GM23248 (cell line): ENCODE measurements around the gene NUDCD3. TPM values are rescaled to one million over a fixed set of nuclear protein-coding genes. Genes with fewer than 3 reads are reported as not detected.
A peak's percentile ranks its signal among the peaks of the same experiment; 100 is the strongest.

Source experiments
- DNase-seq: peaks from one replicate; pipeline ENCODE4 v3.0.0-alpha.2; 2015
- H2AFZ ChIP-seq: fragments of 200-600 bp; sonication (generic); 2 replicates; pipeline ENCODE4 v1.6.1; 2016; ENCODE audit warnings: antibody characterized with exemption
- H3F3A ChIP-seq: fragments of 200-600 bp; sonication (generic); 2 replicates; pipeline ENCODE4 v1.6.1; 2016; ENCODE audit warnings: mild to moderate bottlenecking, antibody characterized with exemption, mixed run types; ENCODE audit not compliant: insufficient read depth
- H3K27ac ChIP-seq: fragments of 200-600 bp; sonication (generic); 2 replicates; pipeline ENCODE4 v1.5.1; 2016; ENCODE audit warnings: mild to moderate bottlenecking
- H3K27me3 ChIP-seq: fragments of 200-600 bp; sonication (generic); replicated peaks from 2 replicates; pipeline ENCODE4 v1.6.1; 2016; ENCODE audit warnings: mild to moderate bottlenecking; ENCODE audit not compliant: insufficient read depth
- H3K36me3 ChIP-seq: fragments of 200-600 bp; sonication (generic); 2 replicates; pipeline ENCODE4 v1.6.1; 2016; ENCODE audit warnings: low read depth, mild to moderate bottlenecking
- H3K4me1 ChIP-seq: fragments of 200-600 bp; sonication (generic); 2 replicates; pipeline ENCODE4 v1.6.1; 2016; ENCODE audit warnings: mild to moderate bottlenecking; ENCODE audit not compliant: insufficient read depth
- H3K4me2 ChIP-seq: fragments of 200-600 bp; sonication (generic); one replicate; pipeline ENCODE4 v1.6.1; 2016; ENCODE audit warnings: mild to moderate bottlenecking; ENCODE audit not compliant: unreplicated experiment
- H3K4me3 ChIP-seq: fragments of 200-600 bp; sonication (generic); 2 replicates; pipeline ENCODE4 v1.5.1; 2016; ENCODE audit warnings: mild to moderate bottlenecking
- H3K79me2 ChIP-seq: fragments of 200-600 bp; sonication (generic); 2 replicates; pipeline ENCODE4 v1.6.1; 2016; ENCODE audit warnings: mild to moderate bottlenecking; ENCODE audit not compliant: insufficient read depth
- H3K9ac ChIP-seq: fragments of 200-600 bp; sonication (generic); 2 replicates; pipeline ENCODE4 v1.6.1; 2016; ENCODE audit warnings: mild to moderate bottlenecking
- H3K9me2 ChIP-seq: fragments of 200-600 bp; sonication (generic); 2 replicates; pipeline ENCODE4 v1.6.1; 2016; ENCODE audit warnings: mixed run types, mild to moderate bottlenecking, moderate library complexity; ENCODE audit not compliant: insufficient read depth
- H3K9me3 ChIP-seq: fragments of 200-600 bp; sonication (generic); one replicate; pipeline ENCODE4 v1.6.1; 2017; ENCODE audit warnings: low read depth
- H4K20me1 ChIP-seq: fragments of 200-600 bp; sonication (generic); 2 replicates; pipeline ENCODE4 v1.6.0; 2016; ENCODE audit not compliant: insufficient read depth
- EZH2 ChIP-seq: fragments of 200-600 bp; sonication (generic); IDR thresholded peaks from 2 replicates; pipeline ENCODE4 v1.6.1; 2018; ENCODE audit warnings: antibody characterized with exemption, mild to moderate bottlenecking; ENCODE audit not compliant: insufficient read depth, poor library complexity, severe bottlenecking
- EZH2phosphoT487 ChIP-seq: fragments of 200-600 bp; sonication (generic); IDR thresholded peaks from 2 replicates; pipeline ENCODE4 v1.6.1; 2018; ENCODE audit warnings: antibody characterized with exemption, moderate library complexity, mild to moderate bottlenecking, low read depth; ENCODE audit not compliant: insufficient read depth
- WGBS, 2 experiments: methylation state at CpG; one replicate each; pipeline ENCODE4 v1.1.6; 2015 to 2017; ENCODE audit warnings: low lambda C conversion rate in 2 of 2, low coverage in 1 of 2; ENCODE audit errors: missing lambda C conversion rate in 2 of 2; 5-methylcytosine and 5-hydroxymethylcytosine counted together
- in situ Hi-C: fragments of 300-500 bp; cut with MboI; formaldehyde crosslinking; loops from 2 replicates; pipeline ENCODE4 v1.15.0; 2020
- polyA plus RNA-seq: library from polyadenylated mRNA; unstranded; fragments of >200 nt; fragmentation: Nextera tagmentation; extraction: Ambion mirVana; gene quantifications from 2 replicates; pipeline ENCODE4 v1.2.1, GENCODE V29; 2016
- total RNA-seq: library from RNA; depleted of rRNA; stranded (reverse); fragments of >200 nt; shearing (Covaris generic); gene quantifications from 2 replicates; pipeline ENCODE4 v1.2.3, GENCODE V29; 2014

NUDCD3 gene
- total and polyA plus RNA-seq, 2 experiments from 2014 or later = 56.7 to 79.1 TPM

GRCh38 chr7:44488955-44489354 lies 1.5 kb downstream of the NUDCD3 start:
- in situ Hi-C loops = no loop called here
- peaks cover 64% of the 10 kb centered on the region for H3K79me2 ChIP-seq
- peak overlapping the region; percentile 96 for H3K4me3 ChIP-seq

GRCh38 chr7:44486693-44487092 lies 3.8 kb downstream of the NUDCD3 start:
- no peaks in the 10 kb centered on the region for H3F3A ChIP-seq
- no peak overlapping the region for H3K27ac ChIP-seq
- H3K9me3 ChIP-seq = no peaks in the 10 kb centered on the region
- peaks cover 86% of the 10 kb centered on the region for H3K79me2 ChIP-seq
- peak; percentile 67 for DNase-seq
- no peak overlapping the region for H3K9ac ChIP-seq
- no peaks in the 10 kb centered on the region for H4K20me1 ChIP-seq
- TF ChIP-seq EZH2phosphoT487 = no peak
- no peak for TF ChIP-seq EZH2
- no peak overlapping the region for H2AFZ ChIP-seq
- peaks cover 27% of the 10 kb centered on the region for H3K36me3 ChIP-seq
- H3K4me2 ChIP-seq = no peak overlapping the region
- peaks cover 22% of the 10 kb centered on the region for H3K4me1 ChIP-seq
- no peak overlapping the region for H3K4me3 ChIP-seq
- in situ Hi-C loops = no loop called here
- H3K27me3 ChIP-seq = no peaks in the 10 kb centered on the region
- no peaks in the 10 kb centered on the region for H3K9me2 ChIP-seq
- WGBS, 2 experiments = 95 to 100% methylated on average over 1 of the region's 1 CpG

More at GRCh38 chr7:44488955-44489354, 1.5 kb downstream of the NUDCD3 start:
- peak overlapping the region; percentile 93 for H3K4me2 ChIP-seq
- no peaks in the 10 kb centered on the region for H3F3A ChIP-seq
- no peaks in the 10 kb centered on the region for H3K9me3 ChIP-seq
- TF ChIP-seq EZH2phosphoT487 (no peak), EZH2 (no peak)
- no peak overlapping the region for H2AFZ ChIP-seq
- H3K27ac ChIP-seq = no peak overlapping the region
- no peaks in the 10 kb centered on the region for H4K20me1 ChIP-seq
- no peaks in the 10 kb centered on the region for H3K27me3 ChIP-seq
- peak overlapping the region; percentile 94 for H3K9ac ChIP-seq
- H3K36me3 ChIP-seq = peaks cover 9% of the 10 kb centered on the region
- H3K4me1 ChIP-seq = peaks cover 22% of the 10 kb centered on the region
- 83 to 87% methylated on average over 3 of the region's 3 CpGs for WGBS, 2 experiments
- H3K9me2 ChIP-seq = no peaks in the 10 kb centered on the region
- DNase-seq = no peak

GRCh38 chr7:44486001-44486400 lies 4.5 kb downstream of the NUDCD3 start:
- in situ Hi-C loops = no loop called here
- TF ChIP-seq EZH2phosphoT487 (no peak), EZH2 (no peak)

GRCh38 chr7:44484482-44485313 lies 5.8 kb downstream of the NUDCD3 start:
- in situ Hi-C loops = no loop called here
- Histone ChIP-seq H3K9me2 (no peaks in the 10 kb centered on the region), H3K4me1 (peaks cover 22% of the 10 kb centered on the region), H3K27me3 (no peaks in the 10 kb centered on the region), H3K36me3 (peaks cover 39% of the 10 kb centered on the region), H3K79me2 (peaks cover 98% of the 10 kb centered on the region), H2AFZ (no peak overlapping the region), H3K4me2 (no peak overlapping the region), H3K27ac (no peak overlapping the region), H3F3A (no peaks in the 10 kb centered on the region), H3K4me3 (no peak overlapping the region), H4K20me1 (no peaks in the 10 kb centered on the region), H3K9me3 (no peaks in the 10 kb centered on the region), H3K9ac (no peak overlapping the region)
- TF ChIP-seq EZH2phosphoT487 (no peak), EZH2 (no peak)
- 95 to 100% methylated on average over 5 of the region's 5 CpGs for WGBS, 2 experiments
- no peak for DNase-seq

More at GRCh38 chr7:44486001-44486400, 4.5 kb downstream of the NUDCD3 start:
- H3K27ac ChIP-seq = no peak overlapping the region
- no peaks in the 10 kb centered on the region for H3K27me3 ChIP-seq
- H3K4me2 ChIP-seq = no peak overlapping the region
- peaks cover 93% of the 10 kb centered on the region for H3K79me2 ChIP-seq
- no peaks in the 10 kb centered on the region for H4K20me1 ChIP-seq
- H3K9me3 ChIP-seq = no peaks in the 10 kb centered on the region
- H3K9me2 ChIP-seq = no peaks in the 10 kb centered on the region
- H3K9ac ChIP-seq = no peak overlapping the region
- 97 to 99% methylated on average over 4 of the region's 4 CpGs for WGBS, 2 experiments
- no peak overlapping the region for H2AFZ ChIP-seq
- no peak for DNase-seq
- no peak overlapping the region for H3K4me3 ChIP-seq
- H3F3A ChIP-seq = no peaks in the 10 kb centered on the region
- peaks cover 22% of the 10 kb centered on the region for H3K4me1 ChIP-seq
- H3K36me3 ChIP-seq = peaks cover 33% of the 10 kb centered on the region
